ENCODE measurements around the gene RAB3GAP1.

DNA sequence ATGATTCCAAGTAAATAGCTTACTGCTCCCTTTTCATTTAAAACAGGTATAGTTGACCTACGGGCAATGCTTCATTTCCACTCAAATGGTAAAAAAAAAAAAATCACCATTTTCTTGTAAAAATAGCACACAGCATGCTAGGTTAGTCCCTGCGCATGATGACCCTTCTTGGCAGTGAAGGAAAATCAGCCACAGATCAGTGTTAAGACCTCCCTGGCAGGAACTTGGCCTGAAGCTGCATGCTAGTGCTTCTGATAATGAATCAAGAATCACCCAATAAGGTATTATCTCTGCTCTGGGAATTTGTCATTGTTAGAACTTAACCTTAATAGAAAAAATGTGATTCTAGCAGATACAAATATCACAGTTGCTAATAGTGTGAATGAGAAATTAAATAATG is 166.3 kb downstream of the RAB3GAP1 start:
- TF ChIP-seq, protein P1, sequence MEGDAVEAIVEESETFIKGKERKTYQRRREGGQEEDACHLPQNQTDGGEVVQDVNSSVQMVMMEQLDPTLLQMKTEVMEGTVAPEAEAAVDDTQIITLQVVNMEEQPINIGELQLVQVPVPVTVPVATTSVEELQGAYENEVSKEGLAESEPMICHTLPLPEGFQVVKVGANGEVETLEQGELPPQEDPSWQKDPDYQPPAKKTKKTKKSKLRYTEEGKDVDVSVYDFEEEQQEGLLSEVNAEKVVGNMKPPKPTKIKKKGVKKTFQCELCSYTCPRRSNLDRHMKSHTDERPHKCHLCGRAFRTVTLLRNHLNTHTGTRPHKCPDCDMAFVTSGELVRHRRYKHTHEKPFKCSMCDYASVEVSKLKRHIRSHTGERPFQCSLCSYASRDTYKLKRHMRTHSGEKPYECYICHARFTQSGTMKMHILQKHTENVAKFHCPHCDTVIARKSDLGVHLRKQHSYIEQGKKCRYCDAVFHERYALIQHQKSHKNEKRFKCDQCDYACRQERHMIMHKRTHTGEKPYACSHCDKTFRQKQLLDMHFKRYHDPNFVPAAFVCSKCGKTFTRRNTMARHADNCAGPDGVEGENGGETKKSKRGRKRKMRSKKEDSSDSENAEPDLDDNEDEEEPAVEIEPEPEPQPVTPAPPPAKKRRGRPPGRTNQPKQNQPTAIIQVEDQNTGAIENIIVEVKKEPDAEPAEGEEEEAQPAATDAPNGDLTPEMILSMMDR (conservative IDR thresholded peaks at IDR 0.05; ENCODE audit: low read depth, low read length), result no peak
- TF ChIP-seq EZH2 (IDR thresholded peaks at IDR 0.05; ENCODE audit: borderline replicate concordance, low read depth, low read length, poor library complexity, severe bottlenecking), result no peak
